OCI-LY7 (cell line): Measurements from ENCODE around the gene TOR2A. TPM values are rescaled to one million over a fixed set of nuclear protein-coding genes. Genes with fewer than 3 reads are reported as not detected.
A peak's percentile ranks its signal among the peaks of the same experiment; 100 is the strongest.

Experiments
- BruUV-seq: library from RNA; stranded (reverse); fragments of 400-500 nt; replicated peaks from 2 replicates; lab custom pipeline; 2021; lab: Mats Ljungman, UMichigan
- CTCF ChIA-PET: fragments of 300-600 bp; sonication (Branson Sonifier 250); formaldehyde crosslinking; loops from one replicate; lab custom pipeline; 2022; ENCODE audit warnings: antibody characterized with exemption; ENCODE audit not compliant: unreplicated experiment; lab: Charles Lee
- POLR2A ChIA-PET: fragments of 300-600 bp; sonication (Branson Sonifier 250); formaldehyde crosslinking; loops from one replicate; lab custom pipeline; 2022; ENCODE audit warnings: antibody characterized with exemption; lab: Charles Lee
- DNase-seq: peaks from one replicate; pipeline ENCODE4 v3.0.0-alpha.2; 2015; ENCODE audit warnings: low spot score
- H2AFZ ChIP-seq: fragments of 200-600 bp; sonication (generic), shearing (Covaris generic); 2 replicates; pipeline ENCODE4 v1.6.1; 2014; ENCODE audit warnings: mild to moderate bottlenecking, antibody characterized with exemption, low read length, moderate library complexity
- H3K27ac ChIP-seq: fragments of 200-600 bp; sonication (generic); 2 replicates; pipeline ENCODE4 v1.5.1; 2014; ENCODE audit warnings: mixed run types, low read depth, mild to moderate bottlenecking, moderate library complexity, low read length, inconsistent platforms; ENCODE audit not compliant: poor library complexity, severe bottlenecking
- H3K36me3 ChIP-seq: fragments of 200-600 bp; sonication (generic); 2 replicates; pipeline ENCODE4 v1.6.1; 2014; ENCODE audit warnings: mild to moderate bottlenecking, antibody characterized with exemption, low read length, moderate library complexity, mixed read lengths; ENCODE audit not compliant: insufficient read depth
- H3K4me1 ChIP-seq: fragments of 200-600 bp; sonication (generic); 2 replicates; pipeline ENCODE4 v1.5.1; 2014; ENCODE audit warnings: mild to moderate bottlenecking, low read length; ENCODE audit not compliant: insufficient read depth, poor library complexity, severe bottlenecking
- H3K4me2 ChIP-seq: fragments of 200-600 bp; sonication (generic); 2 replicates; pipeline ENCODE4 v1.6.1; 2014; ENCODE audit warnings: mild to moderate bottlenecking, low read length
- H3K4me3 ChIP-seq: fragments of 200-600 bp; sonication (generic); 2 replicates; pipeline ENCODE4 v1.5.1; 2014; ENCODE audit warnings: mild to moderate bottlenecking, low read depth, low read length; ENCODE audit not compliant: poor library complexity, severe bottlenecking
- H3K79me2 ChIP-seq: fragments of 200-600 bp; sonication (generic); 2 replicates; pipeline ENCODE4 v1.6.1; 2016; ENCODE audit warnings: low read depth, mild to moderate bottlenecking, low read length, moderate library complexity, mixed read lengths; ENCODE audit not compliant: insufficient read depth
- H3K9me2 ChIP-seq: fragments of 200-600 bp; sonication (generic); 2 replicates; pipeline ENCODE4 v1.6.1; 2016; ENCODE audit warnings: mild to moderate bottlenecking, low read length, mixed read lengths; ENCODE audit not compliant: insufficient read depth
- H3K9me3 ChIP-seq: fragments of 200-600 bp; sonication (generic); 2 replicates; pipeline ENCODE4 v1.6.1; 2014; ENCODE audit warnings: mild to moderate bottlenecking, mixed run types, low read length, mixed read lengths
- H4K20me1 ChIP-seq: fragments of 200-600 bp; sonication (generic); 2 replicates; pipeline ENCODE4 v1.6.1; 2014; ENCODE audit warnings: mild to moderate bottlenecking, antibody characterized with exemption, low read length, moderate library complexity, mixed read lengths; ENCODE audit not compliant: insufficient read depth
- EZH2phosphoT487 ChIP-seq: fragments of 200-600 bp; sonication (generic); IDR thresholded peaks from 2 replicates; pipeline ENCODE4 v1.6.1; 2018; ENCODE audit warnings: low read depth, borderline replicate concordance, mild to moderate bottlenecking, mixed run types, antibody characterized with exemption, low read length, moderate library complexity, mixed read lengths
- intact Hi-C: fragments of 100-400 bp; cut with micrococcal nuclease; formaldehyde crosslinking; loops from one replicate; pipeline ENCODE4 v1.10.0; 2022; ENCODE audit not compliant: unreplicated experiment
- total RNA-seq, 2 experiments: library from RNA; depleted of rRNA in 1 of 2; stranded (reverse); fragments of >200 nt in 1 of 2; shearing (Covaris generic) in 1 of 2; gene quantifications; 2 replicates each; pipeline ENCODE4 v1.2.3, GENCODE V29; 2014 to 2022
- TF ChIP-seq, protein P1 (sequence below): fragments of 200-600 bp; sonication (generic); conservative IDR thresholded peaks from 2 replicates; pipeline ENCODE4 v1.5.1; 2014; ENCODE audit warnings: mild to moderate bottlenecking, antibody characterized with exemption, low read length, moderate library complexity, mixed read lengths

TOR2A gene
- total RNA-seq, 2 experiments from 2014 or later, result 13.9 to 17.9 TPM

DNA sequence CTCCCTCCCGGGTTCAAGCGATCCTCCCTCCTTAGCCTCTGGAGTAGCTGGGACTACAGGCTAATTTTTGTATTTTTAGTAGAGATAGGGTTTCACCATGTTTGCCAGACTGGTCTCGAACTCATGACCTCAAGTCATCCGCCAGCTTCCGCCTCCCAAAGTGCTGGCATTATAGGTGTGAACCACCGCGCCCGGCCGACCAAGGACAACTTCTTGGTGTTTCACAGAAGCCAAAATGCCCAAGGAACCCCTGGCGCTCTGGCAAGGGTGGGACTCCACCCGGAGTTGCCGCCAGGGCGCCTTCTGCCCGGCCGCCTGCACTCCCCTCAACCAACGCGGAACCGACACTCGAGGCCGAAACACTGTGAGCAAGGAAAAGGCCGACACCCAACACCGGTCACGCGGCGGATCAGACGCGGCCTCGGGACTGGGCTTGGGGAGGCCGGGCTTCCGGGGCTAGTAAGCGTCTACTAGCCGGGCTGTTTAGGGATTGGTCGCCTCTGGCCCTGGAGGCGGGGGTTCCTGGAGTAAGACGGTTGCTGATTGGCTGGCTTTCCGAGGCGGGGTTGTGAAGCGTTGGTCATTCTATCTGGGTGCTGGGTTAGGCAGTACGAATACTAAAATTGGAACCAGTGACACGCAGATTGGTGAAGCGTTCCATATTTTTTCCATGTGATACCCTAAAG is 36.0 kb downstream of the TOR2A start:
- no peaks in the 10 kb centered on the region for H3K36me3 ChIP-seq
- TF ChIP-seq, protein P1, sequence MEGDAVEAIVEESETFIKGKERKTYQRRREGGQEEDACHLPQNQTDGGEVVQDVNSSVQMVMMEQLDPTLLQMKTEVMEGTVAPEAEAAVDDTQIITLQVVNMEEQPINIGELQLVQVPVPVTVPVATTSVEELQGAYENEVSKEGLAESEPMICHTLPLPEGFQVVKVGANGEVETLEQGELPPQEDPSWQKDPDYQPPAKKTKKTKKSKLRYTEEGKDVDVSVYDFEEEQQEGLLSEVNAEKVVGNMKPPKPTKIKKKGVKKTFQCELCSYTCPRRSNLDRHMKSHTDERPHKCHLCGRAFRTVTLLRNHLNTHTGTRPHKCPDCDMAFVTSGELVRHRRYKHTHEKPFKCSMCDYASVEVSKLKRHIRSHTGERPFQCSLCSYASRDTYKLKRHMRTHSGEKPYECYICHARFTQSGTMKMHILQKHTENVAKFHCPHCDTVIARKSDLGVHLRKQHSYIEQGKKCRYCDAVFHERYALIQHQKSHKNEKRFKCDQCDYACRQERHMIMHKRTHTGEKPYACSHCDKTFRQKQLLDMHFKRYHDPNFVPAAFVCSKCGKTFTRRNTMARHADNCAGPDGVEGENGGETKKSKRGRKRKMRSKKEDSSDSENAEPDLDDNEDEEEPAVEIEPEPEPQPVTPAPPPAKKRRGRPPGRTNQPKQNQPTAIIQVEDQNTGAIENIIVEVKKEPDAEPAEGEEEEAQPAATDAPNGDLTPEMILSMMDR, result no peak
- TF ChIP-seq EZH2phosphoT487, result no peak
- H3K4me3 ChIP-seq, result peak overlapping the region; percentile 56
- no peak overlapping the region for H3K27ac ChIP-seq
- no peaks in the 10 kb centered on the region for H3K4me1 ChIP-seq
- peak overlapping the region; percentile 55 for H3K4me2 ChIP-seq
- POLR2A ChIA-PET, result no interaction called here
- CTCF ChIA-PET, result no interaction called here
- H3K9me3 ChIP-seq, result no peaks in the 10 kb centered on the region
- no peaks in the 10 kb centered on the region for H3K9me2 ChIP-seq
- no peaks in the 10 kb centered on the region for H4K20me1 ChIP-seq
- BruUV-seq, result no TSS peak
- DNase-seq, result peak; percentile 89
- intact Hi-C loops, result no loop called here
- H3K79me2 ChIP-seq, result no peaks in the 10 kb centered on the region
- peak overlapping the region; percentile 83; the same call in 1 of the 2 replicates for H2AFZ ChIP-seq

DNA sequence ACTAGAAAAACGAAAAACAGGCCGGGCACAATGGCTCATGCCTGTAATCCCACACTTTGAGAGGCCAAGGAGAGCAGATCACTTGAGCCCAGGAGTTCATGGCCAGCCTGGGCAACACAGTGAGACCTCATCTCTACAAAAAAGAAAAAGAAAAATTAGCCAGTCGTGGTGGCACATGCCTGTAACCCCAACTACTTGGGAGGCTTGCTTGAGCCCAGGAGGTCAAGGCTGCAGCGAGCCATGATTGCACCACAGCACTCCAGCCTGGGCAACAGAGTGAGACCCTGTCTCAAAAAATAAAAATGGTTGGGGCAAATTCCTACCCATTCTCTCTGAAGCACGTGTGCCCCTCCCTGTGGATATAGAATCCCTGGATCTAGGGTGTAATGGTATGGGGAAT is 36.7 kb downstream of the TOR2A start:
- BruUV-seq, result no TSS peak
- POLR2A ChIA-PET, result no interaction called here
- Histone ChIP-seq H3K79me2 (no peaks in the 10 kb centered on the region), H3K4me3 (no peak overlapping the region), H3K4me2 (no peak overlapping the region), H3K27ac (no peak overlapping the region), H3K36me3 (no peaks in the 10 kb centered on the region), H3K4me1 (no peaks in the 10 kb centered on the region), H3K9me3 (no peaks in the 10 kb centered on the region), H2AFZ (no peak overlapping the region), H3K9me2 (no peaks in the 10 kb centered on the region), H4K20me1 (no peaks in the 10 kb centered on the region)
- DNase-seq, result no peak
- TF ChIP-seq, protein P1, result no peak
- TF ChIP-seq EZH2phosphoT487, result no peak
- CTCF ChIA-PET, result no interaction called here
- intact Hi-C loops, result no loop called here

GRCh38 chr9:127697575-127697974 is 37.5 kb downstream of the TOR2A start:
- H3K4me2 ChIP-seq, result no peak overlapping the region
- no TSS peak for BruUV-seq
- H3K36me3 ChIP-seq, result no peaks in the 10 kb centered on the region
- no peaks in the 10 kb centered on the region for H3K79me2 ChIP-seq
- ChIA-PET CTCF (no interaction called here), POLR2A (no interaction called here)
- no peak overlapping the region for H2AFZ ChIP-seq
- intact Hi-C loops, result no loop called here
- H3K9me3 ChIP-seq, result no peaks in the 10 kb centered on the region
- H3K9me2 ChIP-seq, result no peaks in the 10 kb centered on the region
- H3K4me1 ChIP-seq, result no peaks in the 10 kb centered on the region
- TF ChIP-seq EZH2phosphoT487, result no peak
- TF ChIP-seq, protein P1, result no peak
- no peak overlapping the region for H3K27ac ChIP-seq
- H3K4me3 ChIP-seq, result no peak overlapping the region
- no peaks in the 10 kb centered on the region for H4K20me1 ChIP-seq
- DNase-seq, result no peak
